ENCODE data around the gene ADAMTSL1.

ADAMTSL1 gene

GRCh38 chr9:18819418-18819817 is 345.5 kb downstream of the ADAMTSL1 start:
- no peak for DNase-seq (ENCODE audit: low read depth)

- DNase-seq (ENCODE audit: low read depth) = no peak
Observed at GRCh38 chr9:18820566-18821095, 346.7 kb downstream of the ADAMTSL1 start.

GRCh38 chr9:18821788-18822187 is 347.8 kb downstream of the ADAMTSL1 start:
- DNase-seq (ENCODE audit: low read depth) = no peak

GRCh38 chr9:18822850-18823249 is 348.9 kb downstream of the ADAMTSL1 start:
- no peak for DNase-seq (ENCODE audit: low read depth)

- DNase-seq (ENCODE audit: low read depth) = no peak
Observed at GRCh38 chr9:18824095-18824666, 350.2 kb downstream of the ADAMTSL1 start.

GRCh38 chr9:18825656-18826170 is 351.8 kb downstream of the ADAMTSL1 start:
- DNase-seq (ENCODE audit: low read depth) = no peak

GRCh38 chr9:18826248-18826647 is 352.3 kb downstream of the ADAMTSL1 start:
- no peak for DNase-seq (ENCODE audit: low read depth)

- DNase-seq (ENCODE audit: low read depth) = no peak
Observed at GRCh38 chr9:18829066-18829465, 355.1 kb downstream of the ADAMTSL1 start.

GRCh38 chr9:18829873-18830272 is 355.9 kb downstream of the ADAMTSL1 start:
- DNase-seq (ENCODE audit: low read depth) = no peak

GRCh38 chr9:18834740-18835361 is 360.9 kb downstream of the ADAMTSL1 start:
- DNase-seq (ENCODE audit: low read depth) = no peak

GRCh38 chr9:18837402-18837801 is 363.4 kb downstream of the ADAMTSL1 start:
- DNase-seq (ENCODE audit: low read depth) = no peak

GRCh38 chr9:18847576-18848275 is 373.8 kb downstream of the ADAMTSL1 start:
- no peak for DNase-seq (ENCODE audit: low read depth)

- no peak for DNase-seq (ENCODE audit: low read depth)
Observed at GRCh38 chr9:18848657-18849056, 374.7 kb downstream of the ADAMTSL1 start.

GRCh38 chr9:18849270-18849669 is 375.3 kb downstream of the ADAMTSL1 start:
- no peak for DNase-seq (ENCODE audit: low read depth)

GRCh38 chr9:18849890-18850677 is 376.1 kb downstream of the ADAMTSL1 start:
- no peak for DNase-seq (ENCODE audit: low read depth)

- no peak for DNase-seq (ENCODE audit: low read depth)
Observed at GRCh38 chr9:18851069-18851795, 377.3 kb downstream of the ADAMTSL1 start.

GRCh38 chr9:18855656-18856055 is 381.7 kb downstream of the ADAMTSL1 start:
- no peak for DNase-seq (ENCODE audit: low read depth)

GRCh38 chr9:18857334-18857733 is 383.4 kb downstream of the ADAMTSL1 start:
- DNase-seq (ENCODE audit: low read depth) = no peak

GRCh38 chr9:18857769-18858168 is 383.8 kb downstream of the ADAMTSL1 start:
- DNase-seq (ENCODE audit: low read depth) = peak; percentile 56

- no peak for DNase-seq (ENCODE audit: low read depth)
Observed at GRCh38 chr9:18861609-18862544, 387.9 kb downstream of the ADAMTSL1 start.
